Activated CD4-positive, alpha-beta memory T cell treated with anti-CD3 and anti-CD28 coated beads, Interleukin-2, amount 10 ng/mL, durations not matched to agents 7 days and 5 days (primary cell): ENCODE results near the gene STX10. TPM values are rescaled to one million over a fixed set of nuclear protein-coding genes. Genes with fewer than 3 reads are reported as not detected.

Experiments
- CTCF ChIA-PET: fragments of 350-600 bp; sonication (Branson Sonifier 250); formaldehyde crosslinking; loops from one replicate; lab custom pipeline; 2021; ENCODE audit warnings: antibody characterized with exemption, inconsistent platforms; lab: Charles Lee
- POLR2A ChIA-PET: fragments of 350-600 bp; sonication (Branson Sonifier 250); formaldehyde crosslinking; loops from one replicate; lab custom pipeline; 2021; ENCODE audit warnings: antibody characterized with exemption; lab: Charles Lee
- DNase-seq: peaks from one replicate; pipeline ENCODE4 v3.0.0-alpha.2; 2020
- H3K27ac Mint-ChIP-seq: one replicate; pipeline ENCODE4 v1.8.0; 2021; ENCODE audit warnings: mild to moderate bottlenecking, mixed read lengths
- H3K27me3 Mint-ChIP-seq: one replicate; pipeline ENCODE4 v1.8.0; 2021; ENCODE audit warnings: mixed read lengths
- H3K36me3 Mint-ChIP-seq: one replicate; pipeline ENCODE4 v1.8.0; 2021; ENCODE audit warnings: low read depth, mixed read lengths
- H3K4me1 Mint-ChIP-seq: one replicate; pipeline ENCODE4 v1.8.0; 2021; ENCODE audit warnings: mixed read lengths
- H3K4me3 Mint-ChIP-seq: one replicate; pipeline ENCODE4 v1.8.0; 2021; ENCODE audit warnings: mild to moderate bottlenecking, mixed read lengths
- H3K9me3 Mint-ChIP-seq: one replicate; pipeline ENCODE4 v1.8.0; 2021; ENCODE audit warnings: mixed read lengths
- total RNA-seq, 2 experiments: library from RNA; stranded (reverse); gene quantifications; one replicate each; pipeline ENCODE4 v1.2.3, GENCODE V29; 2021

Gene STX10
- total RNA-seq, 2 experiments from 2014 or later = 69.0 to 72.2 TPM

- peaks cover 11% of the 10 kb centered on the region for H3K36me3 Mint-ChIP-seq
- peaks cover 4% of the 10 kb centered on the region for H3K9me3 Mint-ChIP-seq
- H3K27me3 Mint-ChIP-seq = peaks cover 25% of the 10 kb centered on the region
- peak overlapping the region; percentile 66 for H3K4me3 Mint-ChIP-seq
- CTCF ChIA-PET = interaction anchor here (0.6 to 1.3 kb wide), 4 partner anchors 49 to 215 kb away, joined by 3 read pairs; no protein-coding TSS in a partner anchor
- peak overlapping the region; percentile 91 for H3K27ac Mint-ChIP-seq
- POLR2A ChIA-PET = interaction anchor here (0.6 to 2.1 kb wide), 17 partner anchors 18 to 308 kb away, joined by 3 to 16 read pairs (median 4); partner anchors contain the start of genes FARSA, IER2, NACC1 and STX10
- peaks cover 63% of the 10 kb centered on the region for H3K4me1 Mint-ChIP-seq
- DNase-seq = peak; percentile 86
Observed at GRCh38 chr19:13100031-13100588, 50.1 kb downstream of the STX10 start.

- peak overlapping the region; percentile 66 for H3K4me3 Mint-ChIP-seq
- H3K4me1 Mint-ChIP-seq = peaks cover 63% of the 10 kb centered on the region
- peaks cover 31% of the 10 kb centered on the region for H3K27me3 Mint-ChIP-seq
- peaks cover 8% of the 10 kb centered on the region for H3K36me3 Mint-ChIP-seq
- ChIA-PET CTCF (interaction anchor here (0.6 to 1.3 kb wide), 4 partner anchors 50 to 214 kb away, joined by 3 to 4 read pairs (median 3); no protein-coding TSS in a partner anchor), POLR2A (interaction anchor here (0.6 to 2.1 kb wide), 18 partner anchors 16 to 307 kb away, joined by 3 to 16 read pairs (median 4); partner anchors contain the start of genes FARSA and NACC1)
- H3K27ac Mint-ChIP-seq = peak overlapping the region; percentile 91
- peaks cover 4% of the 10 kb centered on the region for H3K9me3 Mint-ChIP-seq
- peak; percentile 86 for DNase-seq
Observed at GRCh38 chr19:13099073-13099999, 50.8 kb downstream of the STX10 start.

- H3K4me3 Mint-ChIP-seq = peak overlapping the region; percentile 65
Observed at GRCh38 chr19:13098277-13099072, 51.7 kb downstream of the STX10 start.

GRCh38 chr19:13097463-13098258 lies 52.5 kb downstream of the STX10 start:
- H3K9me3 Mint-ChIP-seq = peaks cover 4% of the 10 kb centered on the region
- H3K4me3 Mint-ChIP-seq = peak overlapping the region; percentile 41
- CTCF ChIA-PET = interaction anchor here (0.9 to 4.4 kb wide), 2 partner anchors 120 to 212 kb away, joined by 3 to 67 read pairs; no protein-coding TSS in a partner anchor
- no peak for DNase-seq
- H3K27ac Mint-ChIP-seq = no peak overlapping the region
- H3K36me3 Mint-ChIP-seq = peaks cover 8% of the 10 kb centered on the region
- H3K27me3 Mint-ChIP-seq = peaks cover 34% of the 10 kb centered on the region
- POLR2A ChIA-PET = interaction anchor here (2.3 kb wide), 1 partner anchor 55 kb away, joined by 8 read pairs; no protein-coding TSS in a partner anchor
- peaks cover 57% of the 10 kb centered on the region for H3K4me1 Mint-ChIP-seq

More at GRCh38 chr19:13098277-13099072, 51.7 kb downstream of the STX10 start:
- POLR2A ChIA-PET = interaction anchor here (1.1 to 2.1 kb wide), 3 partner anchors 54 to 165 kb away, joined by 3 to 16 read pairs (median 4); partner anchors contain the start of gene FARSA
- peaks cover 34% of the 10 kb centered on the region for H3K27me3 Mint-ChIP-seq
- H3K36me3 Mint-ChIP-seq = peaks cover 8% of the 10 kb centered on the region
- peak; percentile 30 for DNase-seq
- peak overlapping the region; percentile 81 for H3K27ac Mint-ChIP-seq
- H3K4me1 Mint-ChIP-seq = peaks cover 63% of the 10 kb centered on the region
- CTCF ChIA-PET = no interaction called here
- H3K9me3 Mint-ChIP-seq = peaks cover 4% of the 10 kb centered on the region

GRCh38 chr19:13097033-13097462 lies 53.1 kb downstream of the STX10 start:
- POLR2A ChIA-PET = interaction anchor here (2.3 kb wide), 1 partner anchor 56 kb away, joined by 8 read pairs; no protein-coding TSS in a partner anchor
- Mint-ChIP-seq H3K4me3 (peak overlapping the region; percentile 45), H3K4me1 (peaks cover 54% of the 10 kb centered on the region), H3K27me3 (peaks cover 34% of the 10 kb centered on the region), H3K27ac (peak overlapping the region; percentile 12), H3K36me3 (peaks cover 8% of the 10 kb centered on the region), H3K9me3 (peaks cover 4% of the 10 kb centered on the region)
- DNase-seq = no peak
- CTCF ChIA-PET = interaction anchor here (0.9 to 4.4 kb wide), 3 partner anchors 36 to 212 kb away, joined by 3 to 67 read pairs (median 3); no protein-coding TSS in a partner anchor

GRCh38 chr19:13095934-13096927 lies 53.9 kb downstream of the STX10 start:
- DNase-seq = peak; percentile 22
- H3K27ac Mint-ChIP-seq = no peak overlapping the region
- peaks cover 8% of the 10 kb centered on the region for H3K36me3 Mint-ChIP-seq
- peaks cover 4% of the 10 kb centered on the region for H3K9me3 Mint-ChIP-seq
- peaks cover 47% of the 10 kb centered on the region for H3K4me1 Mint-ChIP-seq
- ChIA-PET POLR2A (interaction anchor here (1.1 to 2.3 kb wide), 2 partner anchors 57 to 130 kb away, joined by 3 to 8 read pairs; no protein-coding TSS in a partner anchor), CTCF (interaction anchor here (0.6 to 4.4 kb wide), 7 partner anchors 9 to 211 kb away, joined by 3 to 67 read pairs (median 3); no protein-coding TSS in a partner anchor)
- H3K27me3 Mint-ChIP-seq = peaks cover 34% of the 10 kb centered on the region
- no peak overlapping the region for H3K4me3 Mint-ChIP-seq

GRCh38 chr19:13095393-13095784 lies 54.8 kb downstream of the STX10 start:
- Mint-ChIP-seq H3K9me3 (peaks cover 4% of the 10 kb centered on the region), H3K27ac (no peak overlapping the region), H3K36me3 (peaks cover 8% of the 10 kb centered on the region), H3K4me3 (no peak overlapping the region), H3K4me1 (peaks cover 44% of the 10 kb centered on the region), H3K27me3 (peaks cover 34% of the 10 kb centered on the region)
- CTCF ChIA-PET = interaction anchor here (1.3 to 4.4 kb wide), 8 partner anchors 9 to 130 kb away, joined by 3 to 67 read pairs (median 8); no protein-coding TSS in a partner anchor
- no peak for DNase-seq
- POLR2A ChIA-PET = interaction anchor here (1.1 to 2.3 kb wide), 3 partner anchors 34 to 130 kb away, joined by 3 to 8 read pairs (median 4); no protein-coding TSS in a partner anchor

GRCh38 chr19:13094771-13095392 lies 55.3 kb downstream of the STX10 start:
- H3K36me3 Mint-ChIP-seq = peaks cover 4% of the 10 kb centered on the region
- no peak overlapping the region for H3K4me3 Mint-ChIP-seq
- CTCF ChIA-PET = interaction anchor here (1.2 to 4.4 kb wide), 10 partner anchors 10 to 130 kb away, joined by 3 to 67 read pairs (median 7); no protein-coding TSS in a partner anchor
- H3K4me1 Mint-ChIP-seq = peaks cover 39% of the 10 kb centered on the region
- H3K9me3 Mint-ChIP-seq = no peaks in the 10 kb centered on the region
- POLR2A ChIA-PET = interaction anchor here (0.9 to 2.3 kb wide), 4 partner anchors 34 to 118 kb away, joined by 3 to 8 read pairs (median 4); no protein-coding TSS in a partner anchor
- peaks cover 34% of the 10 kb centered on the region for H3K27me3 Mint-ChIP-seq
- H3K27ac Mint-ChIP-seq = no peak overlapping the region
- DNase-seq = peak; percentile 24

GRCh38 chr19:13094106-13094504 lies 56.1 kb downstream of the STX10 start:
- peaks cover 33% of the 10 kb centered on the region for H3K27me3 Mint-ChIP-seq
- no peak overlapping the region for H3K27ac Mint-ChIP-seq
- H3K36me3 Mint-ChIP-seq = peaks cover 2% of the 10 kb centered on the region
- DNase-seq = no peak
- H3K4me3 Mint-ChIP-seq = no peak overlapping the region
- CTCF ChIA-PET = interaction anchor here (0.6 to 4.4 kb wide), 17 partner anchors 9 to 231 kb away, joined by 3 to 67 read pairs (median 5); no protein-coding TSS in a partner anchor
- POLR2A ChIA-PET = interaction anchor here (0.6 to 1.3 kb wide), 6 partner anchors 12 to 118 kb away, joined by 3 to 6 read pairs (median 4); partner anchors contain the start of gene NACC1
- H3K9me3 Mint-ChIP-seq = no peaks in the 10 kb centered on the region
- H3K4me1 Mint-ChIP-seq = peaks cover 34% of the 10 kb centered on the region
